ENCODE measurements around the gene PGA4.
"Not testable (repeated sequence)": the region's sequence is repeated elsewhere in the genome, so short reads cannot be mapped to it uniquely, and the experiment has no call there.

The PGA4 gene

DNA sequence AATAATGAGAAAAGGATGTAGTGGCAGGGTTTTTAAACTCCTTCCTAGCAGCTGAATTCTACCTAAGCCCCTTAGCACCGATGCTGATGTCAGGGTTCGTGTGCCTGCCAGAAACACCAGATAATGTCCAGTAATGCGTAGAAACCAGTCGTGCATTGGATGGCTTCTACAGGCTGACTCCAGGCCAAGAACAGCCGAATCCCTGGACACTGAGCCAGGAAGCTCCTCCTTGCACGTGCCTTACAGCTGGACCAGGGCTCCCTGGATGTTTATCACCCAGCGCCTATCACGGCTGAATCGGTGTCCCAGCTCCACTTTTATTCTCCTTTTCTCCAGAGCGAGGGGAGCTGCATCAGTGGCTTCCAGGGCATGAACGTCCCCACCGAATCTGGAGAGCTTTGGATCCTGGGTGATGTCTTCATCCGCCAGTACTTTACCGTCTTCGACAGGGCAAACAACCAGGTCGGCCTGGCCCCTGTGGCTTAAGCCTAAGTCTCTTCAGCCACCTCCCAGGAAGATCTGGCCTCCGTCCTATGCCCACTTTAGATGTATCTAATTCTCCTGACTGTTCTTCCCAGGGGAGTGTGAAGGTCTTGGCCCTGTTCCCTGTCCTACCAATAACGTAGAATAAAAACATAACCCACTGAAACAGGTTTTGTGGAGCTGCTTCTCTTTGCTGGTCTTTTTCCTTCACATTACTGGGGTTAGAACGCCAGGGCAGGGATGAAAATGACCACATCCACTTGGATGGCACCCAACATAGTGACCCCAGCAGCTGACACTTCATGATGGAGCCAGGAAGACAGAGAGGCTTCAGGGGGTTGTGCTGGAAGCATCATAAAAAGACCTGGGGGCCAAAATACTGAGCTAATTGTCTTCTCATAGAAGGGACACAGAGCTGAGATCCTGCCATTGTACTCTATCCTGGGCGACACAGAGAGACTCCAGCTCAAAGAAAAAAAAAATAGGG lies 28.9 kb downstream of the PGA4 start:
- not testable (repeated sequence) for DNase-seq (ENCODE audit: low spot score)

DNA sequence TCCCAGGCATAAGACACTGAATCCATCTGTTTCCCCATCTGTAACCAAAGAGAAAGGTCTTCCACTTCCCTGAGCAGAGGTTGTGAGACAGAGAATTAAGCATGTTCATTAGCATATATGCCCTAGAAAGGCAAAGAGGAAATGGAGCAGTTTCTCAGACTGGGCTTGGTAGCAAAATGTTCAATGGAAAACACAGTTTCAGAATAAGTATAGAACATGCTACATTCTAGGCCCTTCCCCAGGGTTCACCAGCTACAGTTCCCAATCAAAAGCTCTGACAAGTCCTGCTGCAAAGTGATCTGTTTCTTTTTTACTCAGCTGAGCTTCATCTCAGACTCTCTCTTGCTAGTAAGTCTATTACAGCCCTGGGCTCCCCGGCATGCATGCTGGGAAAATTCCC lies 30.2 kb downstream of the PGA4 start:
- not testable (repeated sequence) for DNase-seq (ENCODE audit: low spot score)

DNA sequence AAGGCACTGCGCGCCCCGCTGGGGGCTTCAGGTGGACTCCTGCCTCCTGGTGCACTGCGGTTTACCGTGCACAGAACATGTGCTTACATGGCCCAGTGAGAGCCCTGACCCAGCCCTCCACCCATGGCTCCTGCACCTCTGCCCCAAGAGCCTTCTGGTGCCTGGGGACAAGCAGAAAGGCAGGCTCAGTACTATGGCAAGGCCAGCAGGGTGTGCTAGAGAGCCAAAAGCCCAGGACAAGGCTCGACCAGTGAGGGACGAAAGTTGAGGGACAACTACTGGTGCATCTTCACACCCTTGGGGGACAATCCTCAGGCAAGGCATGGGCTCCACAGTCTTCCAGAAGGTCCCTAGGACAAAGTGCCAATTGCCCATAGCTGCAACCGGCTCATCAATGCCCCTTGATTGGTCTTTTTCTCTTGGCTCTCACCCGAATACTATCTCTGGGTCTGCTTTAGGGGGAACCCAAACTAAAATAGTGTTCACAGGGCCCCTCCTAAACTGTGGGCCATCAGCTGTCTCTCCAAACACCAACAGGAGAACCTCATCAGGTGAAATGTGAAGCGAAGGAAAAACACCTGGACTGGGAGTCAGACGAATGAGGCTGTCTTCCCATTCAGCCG lies 32.4 kb downstream of the PGA4 start:
- DNase-seq (ENCODE audit: low spot score), result peak; percentile 57

GRCh38 chr11:61256710-61257482 lies 34.7 kb downstream of the PGA4 start:
- no peak for DNase-seq (ENCODE audit: low spot score)

DNA sequence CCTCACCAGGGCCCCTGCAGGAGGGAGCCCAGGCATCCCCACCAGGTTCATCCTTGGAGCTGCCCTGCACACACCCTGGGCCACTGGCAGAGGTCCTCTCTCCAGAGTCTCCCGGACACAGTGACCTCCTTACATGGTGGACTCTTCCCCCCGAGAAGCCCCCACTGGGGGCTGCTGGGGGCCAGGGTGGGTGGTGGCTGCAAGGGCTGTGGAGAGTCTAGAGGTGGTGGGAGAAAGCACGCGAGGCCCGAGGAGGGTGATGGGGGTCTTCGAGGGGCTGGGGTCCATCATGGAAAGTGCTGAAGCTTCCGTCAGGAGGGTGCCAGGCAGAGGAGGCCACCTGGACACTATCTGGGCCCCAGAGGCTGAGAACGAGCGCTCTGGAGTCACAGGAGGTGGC lies 36.4 kb downstream of the PGA4 start:
- no peak for DNase-seq (ENCODE audit: low spot score)

GRCh38 chr11:61259363-61259762 lies 37.2 kb downstream of the PGA4 start:
- DNase-seq (ENCODE audit: low spot score), result no peak

DNA sequence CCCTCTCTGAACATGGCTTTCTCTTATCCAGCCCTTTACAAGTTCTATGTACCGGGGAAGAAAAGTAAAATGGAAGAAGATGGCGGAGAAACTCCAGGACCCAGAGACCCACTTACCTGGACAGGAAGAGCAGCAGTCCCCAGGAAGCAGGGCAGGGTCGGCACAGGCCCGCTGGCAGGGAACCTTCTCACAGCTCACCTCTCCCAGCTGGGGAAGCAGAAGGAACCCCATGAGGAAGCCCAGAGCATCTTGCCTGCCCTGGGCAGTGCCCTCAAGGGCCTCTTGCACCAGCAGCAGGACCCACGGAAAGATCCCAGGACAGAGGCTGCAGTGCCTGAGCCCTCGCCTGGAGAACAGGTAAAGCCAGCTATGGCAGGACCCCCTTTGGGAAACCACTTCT lies 42.2 kb downstream of the PGA4 start:
- no peak for DNase-seq (ENCODE audit: low spot score)

- DNase-seq (ENCODE audit: low spot score), result no peak
Measured at GRCh38 chr11:61264795-61265194, 42.6 kb downstream of the PGA4 start.

GRCh38 chr11:61265357-61265756 lies 43.2 kb downstream of the PGA4 start:
- no peak for DNase-seq (ENCODE audit: low spot score)

DNA sequence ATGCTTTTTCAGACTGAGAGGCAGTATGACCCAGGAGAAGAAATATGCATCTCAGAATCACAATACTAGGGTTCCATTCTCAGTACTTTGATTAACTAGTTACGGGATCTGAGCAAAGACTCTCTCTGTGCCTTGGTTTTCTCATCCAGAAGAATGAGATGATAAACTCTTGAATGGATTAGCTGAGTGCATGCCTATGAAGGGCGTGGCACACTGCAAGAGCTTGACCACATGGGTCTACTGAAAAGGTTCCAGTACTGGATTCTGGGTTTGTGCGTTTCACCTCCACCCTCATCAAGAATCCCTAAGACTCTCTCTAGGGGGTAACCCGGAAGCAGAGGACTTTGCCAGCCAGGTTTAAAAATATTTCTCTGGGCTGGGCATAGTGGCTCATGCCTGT lies 44.5 kb downstream of the PGA4 start:
- DNase-seq (ENCODE audit: low spot score), result no peak

DNA sequence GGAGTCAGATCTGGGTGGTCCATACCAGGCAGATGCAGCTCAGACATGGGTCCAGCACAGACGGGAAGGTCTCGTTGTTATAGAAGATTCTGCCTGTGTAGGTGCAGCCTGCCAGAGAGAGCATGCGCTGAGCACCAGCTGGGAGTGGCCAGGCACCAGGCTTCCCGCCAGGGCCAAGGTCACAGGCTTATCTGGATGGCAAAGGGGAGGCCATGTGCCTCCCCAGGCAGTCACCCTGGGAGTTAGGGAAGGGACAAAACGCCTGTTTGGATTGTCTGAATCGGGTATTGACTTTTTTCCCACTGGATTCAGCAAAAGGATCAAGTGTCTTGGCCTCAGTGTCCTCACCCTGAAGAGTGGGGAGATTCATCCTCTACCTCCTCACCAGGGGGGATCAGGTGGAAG lies 45.3 kb downstream of the PGA4 start:
- DNase-seq (ENCODE audit: low spot score), result no peak

GRCh38 chr11:61268588-61269250 lies 46.6 kb downstream of the PGA4 start:
- no peak for DNase-seq (ENCODE audit: low spot score)

GRCh38 chr11:61270354-61271076 lies 48.4 kb downstream of the PGA4 start:
- peak; percentile 58 for DNase-seq (ENCODE audit: low spot score)

DNA sequence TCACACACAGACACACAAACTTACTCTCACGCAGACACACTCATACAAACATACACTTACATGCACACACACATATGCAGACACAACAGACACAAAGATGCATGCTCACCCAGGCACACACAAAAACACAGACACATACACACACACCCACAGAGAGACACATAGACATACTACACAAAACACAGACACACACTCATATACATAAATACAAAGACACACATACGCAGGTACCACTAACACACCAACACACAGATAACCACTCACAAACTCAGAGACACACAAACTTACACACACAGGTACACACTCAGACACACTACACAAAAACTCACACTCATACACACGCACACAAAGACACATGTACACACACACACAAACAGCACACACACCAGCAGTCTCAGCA lies 50.6 kb downstream of the PGA4 start:
- DNase-seq (ENCODE audit: low spot score), result no peak

GRCh38 chr11:61273178-61274078 lies 51.3 kb downstream of the PGA4 start:
- DNase-seq (ENCODE audit: low spot score), result no peak

GRCh38 chr11:61274084-61274483 lies 51.9 kb downstream of the PGA4 start:
- no peak for DNase-seq (ENCODE audit: low spot score)

DNA sequence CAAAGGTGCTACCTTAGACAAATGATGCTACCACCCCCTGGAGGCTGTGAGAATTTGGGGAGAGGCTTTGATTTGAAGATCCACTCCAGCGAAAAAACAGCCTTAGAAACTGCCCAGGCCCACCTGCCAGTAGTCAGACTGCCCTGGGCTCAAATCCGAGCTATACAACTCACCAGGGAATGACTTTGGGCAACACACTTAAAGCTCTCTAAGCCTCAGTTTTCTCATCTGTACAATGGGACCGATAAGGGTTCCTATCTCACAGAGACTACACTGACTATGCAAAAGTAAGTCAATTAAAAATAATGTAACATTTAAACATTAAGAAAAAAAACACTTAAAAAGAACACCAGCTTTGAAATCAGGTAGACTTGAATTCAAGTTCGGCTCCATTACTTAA lies 53.0 kb downstream of the PGA4 start:
- no peak for DNase-seq (ENCODE audit: low spot score)

DNA sequence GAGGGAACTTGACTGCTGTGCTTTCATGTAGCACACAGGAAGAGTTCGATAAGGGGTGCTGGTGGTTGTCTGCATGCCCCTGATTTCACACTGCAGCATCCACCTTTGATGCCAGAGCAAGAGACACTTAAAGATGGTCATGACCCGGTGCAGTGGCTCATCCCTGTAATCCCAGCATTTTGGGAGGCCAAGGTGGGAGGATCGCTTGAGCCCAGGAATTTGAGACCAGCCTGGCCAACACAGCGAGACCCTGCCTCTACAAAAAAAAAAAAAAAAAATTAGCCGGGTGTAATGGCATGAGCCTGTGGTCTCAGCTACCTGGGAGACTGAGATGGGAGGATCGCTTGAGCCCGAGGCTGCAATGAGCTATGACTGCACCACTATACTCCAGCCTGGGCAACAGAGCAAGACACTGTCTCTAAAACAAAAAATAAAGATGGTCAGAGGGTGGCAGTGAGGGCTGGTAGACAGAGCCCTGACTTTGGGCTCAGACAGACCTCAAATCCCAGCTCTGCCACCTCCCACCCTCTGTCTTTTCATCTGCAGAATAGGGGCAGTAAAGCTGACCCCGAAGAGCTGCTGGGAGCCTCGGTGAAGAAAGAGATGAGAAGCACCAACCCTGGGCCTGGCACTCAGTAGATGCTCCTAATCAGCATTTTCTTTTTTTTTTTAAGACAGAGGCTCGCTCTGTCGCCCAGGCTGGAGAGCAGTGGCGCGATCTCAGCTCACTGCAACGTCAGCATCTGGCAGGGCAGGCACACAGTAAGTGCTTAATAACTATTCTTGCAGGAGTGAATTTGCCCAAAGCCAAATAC lies 55.2 kb downstream of the PGA4 start:
- DNase-seq (ENCODE audit: low spot score), result no peak

DNA sequence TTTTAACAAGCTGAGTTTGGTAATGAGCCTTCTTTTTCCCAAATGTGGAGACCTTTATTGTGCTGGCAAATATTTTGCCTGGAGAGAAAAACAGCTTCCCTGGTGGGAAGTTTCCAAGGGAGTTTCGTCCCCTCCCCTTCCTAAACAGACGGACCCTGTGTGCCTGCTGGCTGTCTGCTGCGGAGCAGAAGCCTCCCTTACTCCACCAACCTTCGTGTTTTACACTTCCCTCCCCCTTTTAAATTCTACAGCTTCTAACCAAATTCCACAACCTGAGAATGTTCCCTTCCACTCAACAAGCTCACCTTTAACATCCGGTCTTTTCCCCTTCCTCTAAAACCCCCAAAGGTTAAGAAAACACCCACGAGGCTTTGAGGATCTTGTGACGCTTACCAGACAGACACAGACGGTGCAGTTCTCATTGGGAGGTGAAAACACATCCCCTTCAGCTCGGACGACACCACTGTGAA lies 55.9 kb downstream of the PGA4 start:
- DNase-seq (ENCODE audit: low spot score), result no peak
